Skin of body (tissue), 2 donors: Measurements from ENCODE around the gene GALNT9. TPM values are rescaled to one million over a fixed set of nuclear protein-coding genes. Genes with fewer than 3 reads are reported as not detected.
"Not testable (repeated sequence)": the region's sequence is repeated elsewhere in the genome, so short reads cannot be mapped to it uniquely, and the experiment has no call there.

ENCODE experiments used
- DNase-seq: peaks from one replicate; lab custom pipeline; 2025; lab: John Stamatoyannopoulos, UW
- total RNA-seq: library from RNA; depleted of rRNA; stranded (reverse); fragments of >200 nt; gene quantifications from one replicate; pipeline ENCODE4 v1.2.3, GENCODE V29; 2014

GALNT9 gene
- total RNA-seq, 1 donor from 2014 or later: 0.20 TPM

- DNase-seq: no peak
These were observed 75.5 kb downstream of the GALNT9 start for GRCh38 chr12:132253698-132254480.

- not testable (repeated sequence) for DNase-seq
These were observed 76.4 kb downstream of the GALNT9 start for GRCh38 chr12:132252981-132253380.

GRCh38 chr12:132251741-132252490, 77.5 kb downstream of the GALNT9 start:
- DNase-seq: no peak

GRCh38 chr12:132251310-132251709, 78.1 kb downstream of the GALNT9 start:
- no peak for DNase-seq

- DNase-seq: no peak
These were observed 78.7 kb downstream of the GALNT9 start for GRCh38 chr12:132250707-132251106.

GRCh38 chr12:132249689-132250478, 79.5 kb downstream of the GALNT9 start:
- DNase-seq: no peak

GRCh38 chr12:132248453-132249167, 80.8 kb downstream of the GALNT9 start:
- DNase-seq: no peak

- DNase-seq: no peak
These were observed 81.5 kb downstream of the GALNT9 start for GRCh38 chr12:132247718-132248452.

- no peak for DNase-seq
These were observed 82.2 kb downstream of the GALNT9 start for GRCh38 chr12:132246997-132247717.

- DNase-seq: no peak
These were observed 83.8 kb downstream of the GALNT9 start for GRCh38 chr12:132245521-132246101.

GRCh38 chr12:132244724-132245295, 84.6 kb downstream of the GALNT9 start:
- no peak for DNase-seq

- DNase-seq: no peak
These were observed 85.6 kb downstream of the GALNT9 start for GRCh38 chr12:132243596-132244310.

GRCh38 chr12:132243171-132243570, 86.2 kb downstream of the GALNT9 start:
- DNase-seq: not testable (repeated sequence)

GRCh38 chr12:132240669-132241007, 88.8 kb downstream of the GALNT9 start:
- DNase-seq: not testable (repeated sequence)

GRCh38 chr12:132239796-132240668, 89.4 kb downstream of the GALNT9 start:
- no peak for DNase-seq

GRCh38 chr12:132239392-132239791, 90.0 kb downstream of the GALNT9 start:
- no peak for DNase-seq

GRCh38 chr12:132238884-132239283, 90.5 kb downstream of the GALNT9 start:
- DNase-seq: no peak

GRCh38 chr12:132238488-132238854, 90.9 kb downstream of the GALNT9 start:
- no peak for DNase-seq
